Activated T-helper 2 cell treated with anti-CD3 and anti-CD28 coated beads, Interferon-gamma antibody, Interleukin-2, Interleukin-4, amounts not matched to agents 10 μg/mL and 5 μg/mL and 100 μg/mL, durations not matched to agents 14 hours and 24 hours and 36 hours (primary cell): Measurements from ENCODE around the gene PSD. TPM values are rescaled to one million over a fixed set of nuclear protein-coding genes. Genes with fewer than 3 reads are reported as not detected.

ENCODE experiments used
- DNase-seq: peaks from one replicate; pipeline ENCODE4 v3.0.0; 2021; ENCODE audit warnings: low spot score
- H3K27ac Mint-ChIP-seq: one replicate; pipeline ENCODE4 v1.8.0; 2021; ENCODE audit warnings: mixed read lengths
- H3K27me3 Mint-ChIP-seq: one replicate; pipeline ENCODE4 v1.8.0; 2021; ENCODE audit warnings: low read depth, mixed read lengths
- H3K36me3 Mint-ChIP-seq: one replicate; pipeline ENCODE4 v1.8.0; 2021; ENCODE audit warnings: low read depth, mixed read lengths
- H3K4me1 Mint-ChIP-seq: one replicate; pipeline ENCODE4 v1.8.0; 2021; ENCODE audit warnings: low read depth, mixed read lengths
- H3K4me3 Mint-ChIP-seq: one replicate; pipeline ENCODE4 v1.8.0; 2021; ENCODE audit warnings: low read depth, mild to moderate bottlenecking, moderate library complexity, mixed read lengths
- H3K9me3 Mint-ChIP-seq: one replicate; pipeline ENCODE4 v1.8.0; 2021; ENCODE audit warnings: mixed read lengths
- intact Hi-C: fragments of 100-400 bp; cut with micrococcal nuclease; formaldehyde crosslinking; loops from one replicate; pipeline ENCODE4 v1.15.1; 2023
- total RNA-seq: library from RNA; stranded (reverse); gene quantifications from 2 replicates; pipeline ENCODE4 v1.2.3, GENCODE V29; 2022

The PSD gene
- total RNA-seq, 1 donor from 2014 or later: 10.6 TPM

DNA sequence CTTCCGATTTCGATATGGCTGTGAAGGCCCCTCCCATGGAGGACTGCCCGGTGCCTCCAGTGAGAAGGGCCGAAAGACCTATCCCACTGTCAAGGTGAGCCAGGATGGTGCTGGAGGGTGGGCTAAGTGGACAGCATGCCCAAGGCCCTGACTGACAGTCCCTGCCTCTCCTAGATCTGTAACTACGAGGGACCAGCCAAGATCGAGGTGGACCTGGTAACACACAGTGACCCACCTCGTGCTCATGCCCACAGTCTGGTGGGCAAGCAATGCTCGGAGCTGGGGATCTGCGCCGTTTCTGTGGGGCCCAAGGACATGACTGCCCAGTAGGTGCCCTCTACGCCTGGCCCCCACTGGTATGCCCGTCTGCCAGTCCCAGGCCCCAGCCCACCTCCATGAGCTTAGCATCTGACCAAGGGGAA lies 21.8 kb downstream of the PSD start:
- Mint-ChIP-seq H3K36me3 (peaks cover 67% of the 10 kb centered on the region), H3K4me1 (peaks cover 33% of the 10 kb centered on the region), H3K9me3 (no peaks in the 10 kb centered on the region), H3K27ac (peak overlapping the region; percentile 99), H3K4me3 (peak overlapping the region; percentile 91), H3K27me3 (no peaks in the 10 kb centered on the region)
- intact Hi-C loops: loop anchor here (5.0 to 10.0 kb wide), 3 partner anchors 149 to 562 kb away; partner anchors contain the start of genes GBF1 and PPRC1
- DNase-seq: no peak

DNA sequence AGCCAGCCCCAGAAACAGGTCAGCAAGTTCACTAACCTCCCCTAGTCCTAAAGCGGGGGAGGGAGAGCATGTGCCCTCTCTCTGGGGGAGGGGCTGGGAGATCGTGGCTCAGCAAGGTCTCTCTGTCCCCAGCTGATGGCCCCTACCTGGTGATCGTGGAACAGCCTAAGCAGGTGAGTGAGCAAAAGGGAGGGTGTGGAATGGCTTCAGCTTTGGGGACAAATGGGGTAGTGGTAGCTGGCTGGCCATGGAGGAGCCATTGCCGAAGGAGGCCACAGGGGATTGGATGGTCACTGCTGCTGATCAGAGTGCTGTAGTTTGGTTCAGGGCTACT lies 22.3 kb downstream of the PSD start:
- H3K9me3 Mint-ChIP-seq: no peaks in the 10 kb centered on the region
- intact Hi-C loops: loop anchor here (5.0 to 10.0 kb wide), 3 partner anchors 149 to 561 kb away; partner anchors contain the start of genes GBF1 and PPRC1
- H3K27me3 Mint-ChIP-seq: no peaks in the 10 kb centered on the region
- H3K27ac Mint-ChIP-seq: peak overlapping the region; percentile 99
- H3K4me1 Mint-ChIP-seq: peaks cover 33% of the 10 kb centered on the region
- peaks cover 63% of the 10 kb centered on the region for H3K36me3 Mint-ChIP-seq
- H3K4me3 Mint-ChIP-seq: peak overlapping the region; percentile 91
- no peak for DNase-seq

DNA sequence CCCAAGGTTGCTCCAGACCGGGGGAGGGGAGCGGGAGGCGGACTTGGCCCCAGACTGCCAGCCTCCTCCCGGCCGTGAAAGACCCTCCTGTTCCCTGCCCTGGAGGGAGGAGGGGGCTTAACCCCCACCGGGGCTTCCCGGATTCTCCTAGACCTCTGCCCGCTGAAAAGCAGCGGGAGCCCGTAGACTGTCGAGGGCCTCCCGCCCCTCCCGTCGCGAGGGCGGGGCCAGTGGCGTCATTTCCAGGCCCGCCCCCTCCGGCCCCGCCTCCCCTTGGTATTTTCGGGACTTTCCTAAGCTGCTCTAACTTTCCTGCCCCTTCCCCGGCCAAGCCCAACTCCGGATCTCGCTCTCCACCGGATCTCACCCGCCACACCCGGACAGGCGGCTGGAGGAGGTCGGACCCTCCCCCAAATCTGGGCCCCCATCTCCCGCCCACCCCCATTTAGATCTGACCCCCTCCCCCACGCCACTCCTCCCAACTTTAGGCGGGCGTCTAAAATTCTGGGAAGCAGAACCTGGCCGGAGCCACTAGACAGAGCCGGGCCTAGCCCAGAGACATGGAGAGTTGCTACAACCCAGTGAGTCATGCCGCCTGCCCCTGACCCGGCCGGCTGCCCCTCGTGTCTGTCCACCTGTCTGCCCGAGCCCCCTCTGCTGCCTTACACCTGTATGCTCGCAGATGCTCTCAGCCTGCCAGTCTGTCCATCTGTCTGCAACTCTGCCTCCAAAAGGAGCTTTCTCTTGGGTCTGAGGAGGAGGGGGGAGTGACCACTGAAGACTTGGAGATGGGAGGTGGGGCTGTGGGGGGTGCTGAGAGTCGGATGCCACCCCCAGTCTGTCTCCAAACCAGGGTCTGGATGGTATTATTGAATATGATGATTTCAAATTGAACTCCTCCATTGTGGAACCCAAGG lies 22.9 kb downstream of the PSD start, which contains the start of gene NFKB2:
TSS of gene NFKB2 (plus strand) at position 306 of the 917 bp plus-strand sequence. CDS start at position 561, 255 bp downstream.
- Mint-ChIP-seq H3K36me3 (peaks cover 56% of the 10 kb centered on the region), H3K4me3 (peak within 1 kb of the TSS; percentile 91), H3K27ac (peak within 1 kb of the TSS; percentile 99), H3K9me3 (no peaks in the 10 kb centered on the region), H3K27me3 (no peaks in the 10 kb centered on the region), H3K4me1 (peaks cover 37% of the 10 kb centered on the region)
- peak; percentile 88 for DNase-seq
- intact Hi-C loops: loop anchor here (1.0 to 10.0 kb wide), 9 partner anchors 13 to 561 kb away; partner anchors contain the start of genes ACTR1A, CUEDC2, GBF1 and NOLC1

DNA sequence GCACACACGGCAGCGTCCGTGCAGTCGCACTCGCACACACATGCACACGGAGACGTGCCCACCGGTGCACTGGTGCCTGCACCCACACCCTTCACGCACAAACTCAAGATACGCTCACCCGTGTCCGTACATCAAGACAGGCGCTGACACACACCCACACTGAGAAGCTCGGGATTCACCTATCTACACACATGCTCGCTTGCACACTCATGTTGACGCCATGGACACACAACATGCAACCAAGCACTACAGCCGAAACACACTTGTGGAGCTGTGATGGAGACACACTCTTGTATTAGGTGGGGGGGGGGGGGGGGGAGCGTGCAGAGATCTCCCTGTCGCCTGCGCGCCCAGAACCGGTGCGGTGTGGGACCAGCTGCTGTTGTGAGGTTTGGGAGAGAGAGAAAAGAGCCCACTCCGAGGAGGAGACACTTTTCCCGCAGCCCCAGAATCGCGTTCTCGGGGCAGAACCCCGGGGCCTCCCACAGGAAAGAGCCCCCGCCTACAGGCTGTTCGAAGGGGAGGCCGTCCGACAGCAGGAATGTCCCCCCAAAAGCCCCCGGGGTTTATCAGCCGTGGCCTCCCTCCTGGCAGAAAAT lies 23.7 kb downstream of the PSD start:
- DNase-seq: no peak
- Mint-ChIP-seq H3K27ac (peak overlapping the region; percentile 99), H3K36me3 (peaks cover 49% of the 10 kb centered on the region), H3K4me1 (peaks cover 38% of the 10 kb centered on the region), H3K27me3 (no peaks in the 10 kb centered on the region), H3K4me3 (peak overlapping the region; percentile 91), H3K9me3 (no peaks in the 10 kb centered on the region)
- intact Hi-C loops: loop anchor here (1.0 to 10.0 kb wide), 13 partner anchors 14 to 560 kb away; partner anchors contain the start of genes ACTR1A, CUEDC2, GBF1 and NOLC1

DNA sequence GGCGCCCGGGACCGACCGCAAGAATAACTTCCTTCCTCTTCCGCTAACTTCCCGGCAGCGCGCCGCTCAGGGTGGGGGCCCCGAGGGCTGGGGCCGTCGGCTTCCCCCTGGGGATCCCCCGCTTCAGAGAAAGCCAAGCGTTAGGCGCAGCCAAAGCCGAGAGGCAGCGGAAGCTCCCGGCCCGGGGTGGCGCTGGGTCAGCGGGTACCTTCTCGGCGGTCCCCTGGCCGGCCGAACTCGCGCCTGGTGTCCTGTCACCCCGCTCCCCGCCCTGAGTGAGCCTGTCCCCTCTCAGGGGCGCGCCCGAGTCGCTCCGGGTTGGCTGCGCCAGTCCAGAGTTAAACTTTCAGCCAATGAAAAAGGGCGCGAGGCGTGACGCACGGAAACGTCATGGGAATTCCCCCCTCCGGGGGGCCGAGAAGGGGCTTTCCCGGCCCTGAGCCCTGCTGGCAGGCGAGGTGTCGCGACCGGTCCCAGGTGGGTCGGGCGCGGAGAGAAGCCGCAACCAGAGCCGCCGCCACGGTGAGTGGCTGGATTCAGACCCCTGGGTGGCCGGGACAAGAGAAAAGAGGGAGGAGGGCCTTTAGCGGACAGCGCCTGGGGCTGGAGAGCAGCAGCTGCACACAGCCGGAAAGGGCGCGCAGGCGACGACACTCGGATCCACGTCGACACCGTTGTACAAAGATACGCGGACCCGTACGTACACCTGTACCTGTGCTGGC lies 24.3 kb downstream of the PSD start:
- Mint-ChIP-seq H3K4me1 (peaks cover 35% of the 10 kb centered on the region), H3K36me3 (peaks cover 43% of the 10 kb centered on the region)

DNA sequence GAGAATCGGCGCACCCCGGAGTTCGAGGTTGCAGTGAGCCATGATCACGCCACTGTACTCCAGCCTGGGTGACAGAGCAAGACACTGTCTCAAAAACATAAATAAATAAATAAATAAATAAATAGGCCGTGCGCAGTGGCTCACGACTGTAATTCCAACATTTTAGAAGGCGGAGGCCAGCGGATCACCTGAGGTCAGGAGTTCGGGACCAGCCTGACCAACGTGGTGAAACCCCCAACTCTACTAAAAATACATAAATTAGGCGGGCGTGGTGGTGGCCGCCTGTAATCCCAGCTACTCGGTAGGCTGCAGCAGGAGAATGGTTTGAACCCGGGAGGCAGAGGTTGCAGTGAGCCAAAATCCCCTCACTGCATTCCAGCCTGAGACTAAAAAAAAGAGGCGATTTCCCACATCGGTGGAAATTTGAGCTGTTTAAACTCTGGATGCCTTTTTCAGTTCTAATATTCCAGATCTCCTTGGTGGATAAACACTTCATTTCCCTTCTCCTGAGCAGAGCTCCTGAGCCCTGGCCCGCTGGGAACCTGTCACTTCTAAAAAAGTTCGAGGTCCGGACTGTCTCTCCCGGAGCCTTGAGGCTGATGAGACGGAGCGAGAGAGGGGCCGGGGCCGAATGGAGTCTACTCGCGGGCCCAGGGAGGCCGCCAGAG lies 25.0 kb downstream of the PSD start:
- no peaks in the 10 kb centered on the region for H3K9me3 Mint-ChIP-seq
- intact Hi-C loops: loop anchor here (1.0 to 10.0 kb wide), 8 partner anchors 15 to 559 kb away; no protein-coding TSS in a partner anchor
- peak overlapping the region; percentile 91 for H3K4me3 Mint-ChIP-seq
- H3K27ac Mint-ChIP-seq: peak overlapping the region; percentile 99
- H3K36me3 Mint-ChIP-seq: peaks cover 39% of the 10 kb centered on the region
- peaks cover 33% of the 10 kb centered on the region for H3K4me1 Mint-ChIP-seq
- DNase-seq: no peak
- H3K27me3 Mint-ChIP-seq: no peaks in the 10 kb centered on the region

More for the DNA sequence above, 24.3 kb downstream of the PSD start:
- Mint-ChIP-seq H3K4me3 (peak overlapping the region; percentile 91), H3K27me3 (no peaks in the 10 kb centered on the region), H3K9me3 (no peaks in the 10 kb centered on the region), H3K27ac (peak overlapping the region; percentile 99)
- intact Hi-C loops: loop anchor here (1.0 to 10.0 kb wide), 8 partner anchors 15 to 559 kb away; no protein-coding TSS in a partner anchor
- DNase-seq: peak; percentile 99

DNA sequence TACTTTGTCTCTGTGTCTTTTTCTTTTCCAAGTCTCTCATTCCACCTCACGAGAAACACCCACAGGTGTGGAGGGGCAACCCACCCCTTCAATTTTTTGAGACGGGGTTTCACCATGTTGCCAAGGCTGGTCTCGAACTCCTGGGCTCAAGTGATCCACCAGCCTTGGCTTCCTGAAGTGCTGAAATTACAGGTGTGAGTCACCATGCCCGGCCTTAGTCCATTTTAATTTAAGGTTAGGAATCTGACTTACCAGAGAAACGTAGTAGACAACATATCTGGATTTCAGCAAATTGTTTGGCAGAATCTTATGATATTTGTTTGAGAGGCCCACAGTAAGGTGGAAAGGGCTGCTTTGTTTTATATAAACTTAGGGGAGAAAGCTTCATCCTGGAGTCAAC lies 26.3 kb downstream of the PSD start:
- Mint-ChIP-seq H3K27ac (no peak overlapping the region), H3K4me1 (peaks cover 23% of the 10 kb centered on the region), H3K27me3 (no peaks in the 10 kb centered on the region), H3K4me3 (peak overlapping the region; percentile 91), H3K36me3 (peaks cover 26% of the 10 kb centered on the region), H3K9me3 (no peaks in the 10 kb centered on the region)
- DNase-seq: no peak
- intact Hi-C loops: loop anchor here (5.0 to 10.0 kb wide), 2 partner anchors 275 to 558 kb away; no protein-coding TSS in a partner anchor

DNA sequence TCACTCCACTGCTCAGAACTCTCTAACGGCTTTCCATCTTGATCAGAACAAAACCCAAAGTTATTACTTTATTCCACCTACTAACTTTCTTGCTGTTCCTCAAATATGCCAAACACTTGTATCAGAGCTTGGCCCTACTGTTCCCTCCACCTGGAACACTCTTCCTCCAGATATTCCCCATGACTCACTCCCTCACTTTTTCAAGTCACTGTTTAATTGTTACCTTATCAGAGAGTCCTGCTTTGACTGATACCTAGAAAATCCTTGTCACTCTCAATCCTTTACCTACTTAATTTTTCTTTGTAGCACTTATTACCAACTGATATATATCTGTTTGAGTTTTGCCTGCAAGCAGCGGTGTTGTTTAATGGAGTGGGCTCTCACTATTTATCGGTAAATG lies 28.7 kb downstream of the PSD start:
- intact Hi-C loops: loop anchor here (5.0 to 10.0 kb wide), 2 partner anchors 273 to 555 kb away; no protein-coding TSS in a partner anchor
- no peak overlapping the region for H3K27ac Mint-ChIP-seq

DNA sequence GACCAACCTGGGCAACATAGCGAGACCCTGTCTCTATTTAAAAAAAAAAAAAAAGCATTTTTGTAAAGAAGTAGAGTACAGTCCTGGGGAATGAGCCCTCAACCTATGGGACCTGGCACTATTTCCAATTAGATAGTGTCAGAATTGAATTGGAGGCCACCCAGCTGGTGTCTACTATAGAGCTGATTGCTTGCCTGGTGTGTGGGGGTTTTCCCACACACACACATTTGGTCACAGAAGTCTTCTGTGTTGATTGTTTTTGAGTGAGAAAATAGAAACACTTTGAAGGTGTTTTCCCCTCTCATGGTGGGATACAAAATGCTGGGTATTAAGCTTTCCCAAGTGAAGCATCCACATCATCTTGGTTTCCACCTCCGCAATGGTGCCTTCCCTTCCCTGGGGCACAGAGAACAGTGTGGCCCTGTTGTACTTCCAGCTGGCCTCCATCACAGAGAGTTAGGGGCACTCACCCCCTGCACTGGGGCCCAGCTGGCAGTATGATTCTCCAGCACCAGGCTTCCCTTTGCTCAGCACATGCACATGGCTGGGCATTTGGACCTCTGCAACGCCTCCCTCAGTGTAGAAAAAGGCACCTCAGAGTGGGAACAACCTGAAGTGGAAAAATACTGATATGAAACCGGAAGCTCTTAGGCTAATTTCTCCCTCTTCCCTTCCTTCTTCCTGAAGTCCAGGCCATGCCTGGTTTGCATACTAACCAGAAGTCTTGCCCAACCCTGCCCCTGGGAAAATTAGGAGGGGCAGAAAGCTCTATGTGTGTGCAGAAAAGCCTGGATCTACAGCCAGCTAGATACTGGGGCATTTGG lies 33.8 kb downstream of the PSD start:
- Mint-ChIP-seq H3K4me3 (no peak overlapping the region), H3K27ac (no peak overlapping the region), H3K4me1 (peaks cover 3% of the 10 kb centered on the region), H3K36me3 (peaks cover 24% of the 10 kb centered on the region), H3K9me3 (no peaks in the 10 kb centered on the region), H3K27me3 (no peaks in the 10 kb centered on the region)
- DNase-seq: no peak
- intact Hi-C loops: no loop called here

More for the DNA sequence above, 28.7 kb downstream of the PSD start:
- DNase-seq: no peak
- Mint-ChIP-seq H3K9me3 (no peaks in the 10 kb centered on the region), H3K4me3 (no peak overlapping the region), H3K36me3 (peaks cover 7% of the 10 kb centered on the region), H3K27me3 (no peaks in the 10 kb centered on the region), H3K4me1 (peaks cover 15% of the 10 kb centered on the region)

DNA sequence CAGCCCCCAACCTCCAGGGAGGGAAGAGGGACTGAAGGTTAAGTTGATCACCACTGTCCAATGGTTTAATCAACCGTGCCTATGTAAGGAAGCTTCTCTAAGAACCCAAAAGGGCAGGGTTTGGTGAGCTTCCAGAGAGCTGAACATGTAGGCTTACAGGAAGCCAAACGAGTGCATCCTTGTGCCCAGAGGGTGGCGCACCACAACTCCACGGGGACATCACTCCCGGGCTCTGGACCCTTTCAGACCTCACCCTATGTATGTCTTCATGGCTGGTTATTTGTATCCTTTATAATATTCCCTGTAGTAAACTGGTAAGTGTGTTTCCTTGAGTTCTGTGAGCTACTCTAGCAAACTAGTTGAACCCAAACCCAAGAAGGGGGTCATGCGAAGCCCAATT lies 34.5 kb downstream of the PSD start:
- H3K27me3 Mint-ChIP-seq: no peaks in the 10 kb centered on the region
- H3K4me1 Mint-ChIP-seq: peaks cover 3% of the 10 kb centered on the region
- H3K9me3 Mint-ChIP-seq: no peaks in the 10 kb centered on the region
- H3K27ac Mint-ChIP-seq: no peak overlapping the region
- DNase-seq: no peak
- intact Hi-C loops: no loop called here
- no peak overlapping the region for H3K4me3 Mint-ChIP-seq
- peaks cover 28% of the 10 kb centered on the region for H3K36me3 Mint-ChIP-seq

DNA sequence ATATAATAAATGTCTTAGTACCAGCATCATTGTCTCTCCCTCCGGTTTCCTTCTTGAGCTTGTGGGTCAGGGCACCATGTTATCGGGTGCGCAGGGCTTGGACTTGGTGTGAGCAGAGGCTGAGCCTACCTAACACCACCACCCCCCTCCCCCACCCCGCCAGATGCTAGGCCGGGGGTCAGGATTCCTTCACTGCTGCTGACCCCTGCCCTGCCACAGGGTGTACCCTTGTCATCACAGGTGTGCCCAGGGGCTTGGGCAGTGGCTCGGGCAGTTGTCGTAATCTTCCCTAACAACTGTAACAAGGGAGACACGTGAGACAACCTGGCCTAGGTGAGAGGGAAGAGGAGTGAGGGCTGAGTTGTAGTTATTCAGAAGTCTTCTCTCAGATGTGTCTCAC lies 35.7 kb downstream of the PSD start:
- H3K36me3 Mint-ChIP-seq: peaks cover 28% of the 10 kb centered on the region
- DNase-seq: no peak
- no peaks in the 10 kb centered on the region for H3K27me3 Mint-ChIP-seq
- intact Hi-C loops: no loop called here
- no peak overlapping the region for H3K27ac Mint-ChIP-seq
- H3K9me3 Mint-ChIP-seq: no peaks in the 10 kb centered on the region
- H3K4me1 Mint-ChIP-seq: peaks cover 3% of the 10 kb centered on the region
- H3K4me3 Mint-ChIP-seq: no peak overlapping the region
